Mucosa of descending colon (tissue), 3 donors: Measurements from ENCODE around the gene CYP4A22. TPM values are rescaled to one million over a fixed set of nuclear protein-coding genes. Genes with fewer than 3 reads are reported as not detected.
A peak's percentile ranks its signal among the peaks of the same experiment; 100 is the strongest.

ENCODE experiments used
- ATAC-seq: fragments of 200-7000 bp; cut with Tn5 transposase; one replicate; pipeline ENCODE4 v1.9.1; 2020; ENCODE audit warnings: mild to moderate bottlenecking, moderate library complexity
- DNase-seq, 3 donors: peaks; one replicate each; pipeline ENCODE4 v3.0.0-alpha.2; 2020
- H3K36me3 ChIP-seq: fragments of 200-600 bp; one replicate; pipeline ENCODE4 v1.8.0; 2021; ENCODE audit warnings: low read depth, mild to moderate bottlenecking
- H3K4me1 ChIP-seq: fragments of 200-600 bp; one replicate; pipeline ENCODE4 v1.8.0; 2021; ENCODE audit warnings: low read depth, mild to moderate bottlenecking
- H3K4me3 ChIP-seq: fragments of 200-600 bp; one replicate; pipeline ENCODE4 v1.8.0; 2021; ENCODE audit warnings: mild to moderate bottlenecking
- H3K9me3 ChIP-seq: fragments of 200-600 bp; one replicate; pipeline ENCODE4 v1.8.0; 2021; ENCODE audit warnings: mild to moderate bottlenecking
- intact Hi-C, 2 donors: fragments of 100-400 bp; cut with DNase I in 1 of 2; cut with micrococcal nuclease in 1 of 2; formaldehyde crosslinking; loops; one replicate each; pipeline versions ENCODE4 v1.11.0 to v1.11.1; 2022; cut with DNase I, micrococcal nuclease
- total RNA-seq, 3 donors: library from RNA; stranded (reverse); fragmentation: NEBNext Ultra II Directional in 2 of 3; extraction: Animal tissue kit (Norgen Biotek cat#: 25700) in 2 of 3; gene quantifications; one replicate each; pipeline versions ENCODE4 v1.2.1 to v1.2.4, GENCODE V29; 2021 to 2023
- TF ChIP-seq, protein P1 (sequence below): fragments of 200-600 bp; IDR thresholded peaks from one replicate; pipeline ENCODE4 v1.8.0; 2022; ENCODE audit warnings: antibody characterized with exemption, mild to moderate bottlenecking
- donor health status: DM: no; HTN: no; CAD: no; lungs with moderate emphysema.
- donor health status: DM: no; HTN: no; CAD: no.
- donor health status: DM: no; HTN: yes; CAD: no.

Gene CYP4A22
- total RNA-seq, 3 donors from 2014 or later: not detected

- DNase-seq (peak in 1 of 3 donors; percentile 19), ATAC-seq (peak; percentile 1)
- Histone ChIP-seq H3K4me3 (no peak overlapping the region), H3K4me1 (peaks cover 13% of the 10 kb centered on the region), H3K9me3 (no peaks in the 10 kb centered on the region), H3K36me3 (no peaks in the 10 kb centered on the region)
- intact Hi-C loops: no loop called here
- TF ChIP-seq, protein P1, sequence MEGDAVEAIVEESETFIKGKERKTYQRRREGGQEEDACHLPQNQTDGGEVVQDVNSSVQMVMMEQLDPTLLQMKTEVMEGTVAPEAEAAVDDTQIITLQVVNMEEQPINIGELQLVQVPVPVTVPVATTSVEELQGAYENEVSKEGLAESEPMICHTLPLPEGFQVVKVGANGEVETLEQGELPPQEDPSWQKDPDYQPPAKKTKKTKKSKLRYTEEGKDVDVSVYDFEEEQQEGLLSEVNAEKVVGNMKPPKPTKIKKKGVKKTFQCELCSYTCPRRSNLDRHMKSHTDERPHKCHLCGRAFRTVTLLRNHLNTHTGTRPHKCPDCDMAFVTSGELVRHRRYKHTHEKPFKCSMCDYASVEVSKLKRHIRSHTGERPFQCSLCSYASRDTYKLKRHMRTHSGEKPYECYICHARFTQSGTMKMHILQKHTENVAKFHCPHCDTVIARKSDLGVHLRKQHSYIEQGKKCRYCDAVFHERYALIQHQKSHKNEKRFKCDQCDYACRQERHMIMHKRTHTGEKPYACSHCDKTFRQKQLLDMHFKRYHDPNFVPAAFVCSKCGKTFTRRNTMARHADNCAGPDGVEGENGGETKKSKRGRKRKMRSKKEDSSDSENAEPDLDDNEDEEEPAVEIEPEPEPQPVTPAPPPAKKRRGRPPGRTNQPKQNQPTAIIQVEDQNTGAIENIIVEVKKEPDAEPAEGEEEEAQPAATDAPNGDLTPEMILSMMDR: no peak
These were observed 43.4 kb downstream of the CYP4A22 start for GRCh38 chr1:47180603-47181094.

GRCh38 chr1:47181095-47181954, 44.1 kb downstream of the CYP4A22 start:
- intact Hi-C loops: no loop called here
- H3K4me3 ChIP-seq: no peak overlapping the region
- H3K4me1 ChIP-seq: peaks cover 13% of the 10 kb centered on the region
- TF ChIP-seq, protein P1: no peak
- no peaks in the 10 kb centered on the region for H3K9me3 ChIP-seq
- DNase-seq: peak in 1 of 3 donors; percentile 50
- no peak for ATAC-seq
- H3K36me3 ChIP-seq: no peaks in the 10 kb centered on the region

DNA sequence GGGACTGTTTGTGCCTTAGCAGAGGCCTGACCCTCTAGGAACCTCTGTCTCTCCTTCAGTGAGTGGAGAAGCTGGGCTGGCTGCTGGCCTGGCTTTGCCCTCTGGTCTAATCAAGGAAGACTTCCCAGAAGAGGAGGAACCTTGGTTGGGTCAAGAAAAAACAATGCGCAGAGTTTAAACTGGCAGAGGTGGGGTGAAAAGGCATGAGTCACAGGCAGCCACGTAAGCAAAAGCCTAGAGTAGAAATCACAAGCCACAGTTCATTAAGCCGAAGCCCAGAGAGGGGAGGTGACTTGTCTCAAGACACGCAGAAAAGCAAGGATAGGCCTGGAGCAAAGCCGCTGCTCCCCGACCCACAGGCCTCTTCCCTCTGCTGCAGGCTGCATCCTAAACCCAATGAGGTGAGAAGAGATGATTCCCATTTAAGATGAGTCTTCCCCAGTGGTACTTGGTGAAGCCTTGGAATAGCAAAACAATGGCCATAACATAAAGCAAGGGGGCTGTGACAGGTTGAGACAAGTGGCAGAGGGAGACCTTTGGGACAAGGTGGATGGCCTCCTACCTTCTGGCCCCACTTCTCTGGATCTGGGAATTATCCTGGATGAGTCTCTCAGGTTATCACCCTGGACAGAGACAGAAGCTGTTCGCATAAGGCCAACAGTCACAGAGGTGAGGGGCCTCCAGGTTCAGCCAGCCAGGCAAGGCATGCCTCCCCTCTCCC, 44.9 kb downstream of the CYP4A22 start:
- Histone ChIP-seq H3K36me3 (no peaks in the 10 kb centered on the region), H3K9me3 (no peaks in the 10 kb centered on the region), H3K4me1 (peaks cover 13% of the 10 kb centered on the region), H3K4me3 (no peak overlapping the region)
- DNase-seq (no peak), ATAC-seq (peak; percentile 20)
- TF ChIP-seq, protein P1: no peak
- intact Hi-C loops: no loop called here

DNA sequence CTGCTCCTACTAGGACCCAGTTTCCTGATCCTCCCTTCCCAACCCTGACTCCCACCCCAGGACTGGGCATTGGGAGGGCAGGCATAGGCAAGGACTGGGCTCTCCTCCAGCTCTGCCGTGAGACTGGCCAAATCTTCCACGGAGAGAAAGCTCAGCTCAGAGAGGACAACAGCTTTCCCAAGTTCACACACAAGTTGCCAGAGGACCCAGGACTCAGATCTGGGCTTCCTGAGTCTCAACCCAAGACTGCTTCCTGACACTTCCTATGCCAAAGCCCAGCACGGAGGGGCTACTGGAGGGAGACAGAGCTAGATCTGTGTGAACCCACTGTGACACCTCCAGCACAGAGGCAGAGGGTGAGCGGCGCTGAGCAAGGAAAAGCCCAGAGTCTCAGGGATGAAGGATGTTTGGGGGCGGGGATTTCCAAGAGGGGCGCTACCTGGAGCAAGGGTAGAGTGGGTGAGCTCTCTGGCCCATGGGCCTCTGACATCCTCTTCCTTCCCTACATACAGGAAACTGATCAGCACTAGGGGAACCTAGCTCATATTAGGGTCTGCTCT, 45.5 kb downstream of the CYP4A22 start:
- intact Hi-C loops: no loop called here
- peaks cover 13% of the 10 kb centered on the region for H3K4me1 ChIP-seq
- H3K4me3 ChIP-seq: no peak overlapping the region
- no peaks in the 10 kb centered on the region for H3K9me3 ChIP-seq
- TF ChIP-seq, protein P1: no peak
- DNase-seq (no peak), ATAC-seq (no peak)
- no peaks in the 10 kb centered on the region for H3K36me3 ChIP-seq

DNA sequence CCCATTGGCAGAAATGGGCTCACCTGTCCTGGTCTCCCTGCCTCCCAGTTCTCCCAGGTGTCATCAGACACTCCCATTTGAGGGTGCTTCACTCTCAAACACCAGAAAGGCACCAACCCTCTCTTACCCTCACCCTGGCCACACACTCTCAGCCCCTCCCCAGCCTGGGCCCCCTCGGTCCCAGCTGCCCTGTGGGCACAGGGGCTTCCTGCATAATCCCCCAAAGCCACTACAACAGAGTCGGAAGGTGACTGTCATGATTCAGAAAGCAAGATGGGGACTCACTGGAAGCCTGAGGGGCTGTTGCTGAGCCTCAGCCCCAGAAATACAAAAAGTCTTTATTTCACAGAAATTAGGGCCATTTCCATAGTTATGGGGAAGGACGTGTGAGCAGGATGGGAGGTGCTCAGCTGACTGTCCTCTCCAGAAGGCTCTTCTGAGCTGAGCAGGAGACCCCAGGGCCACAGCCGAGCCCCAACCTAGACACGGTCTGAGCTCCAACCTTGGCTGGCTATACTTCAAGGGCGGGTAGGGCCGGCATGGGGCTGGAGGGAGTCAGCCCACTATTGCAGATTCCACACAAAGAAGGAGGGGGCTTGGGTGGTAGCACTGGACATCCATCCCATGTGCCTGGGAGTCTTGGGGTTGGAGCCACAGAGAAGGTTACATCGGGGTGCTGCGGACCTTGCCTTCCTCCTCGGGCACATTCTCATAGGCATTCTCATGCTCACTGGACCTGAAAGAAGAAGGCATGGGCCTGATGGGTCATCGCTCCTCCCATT, 46.3 kb downstream of the CYP4A22 start:
- intact Hi-C loops: no loop called here
- H3K4me1 ChIP-seq: peaks cover 13% of the 10 kb centered on the region
- TF ChIP-seq, protein P1: no peak
- H3K9me3 ChIP-seq: no peaks in the 10 kb centered on the region
- DNase-seq: peak in 1 of 3 donors; percentile 17
- H3K4me3 ChIP-seq: no peak overlapping the region
- H3K36me3 ChIP-seq: no peaks in the 10 kb centered on the region
- no peak for ATAC-seq
